ENCODE results near the gene KIAA1217. TPM values are rescaled to one million over a fixed set of nuclear protein-coding genes. Genes with fewer than 3 reads are reported as not detected.

KIAA1217 gene
- polyA plus RNA-seq, 1 donor from 2014 or later = 0.22 TPM

GRCh38 chr10:24571870-24572450, 363.0 kb downstream of the KIAA1217 start:
- no peak overlapping the region for H3K27ac ChIP-seq (ENCODE audit: low read length)
- no peak overlapping the region for H2AFZ ChIP-seq (ENCODE audit: low read depth, low read length)
- no peaks in the 10 kb centered on the region for H3K27me3 ChIP-seq (ENCODE audit: insufficient read depth, low read depth, low read length)
- no peaks in the 10 kb centered on the region for H3K36me3 ChIP-seq (ENCODE audit: insufficient read depth, low read length)
- no peak overlapping the region for H3K4me3 ChIP-seq (ENCODE audit: low read length)
- no peaks in the 10 kb centered on the region for H3F3A ChIP-seq (ENCODE audit: insufficient read depth, low read length, poor library complexity, severe bottlenecking)
- H3K9me2 ChIP-seq (ENCODE audit: insufficient read depth, low read length) = no peaks in the 10 kb centered on the region
- no peak overlapping the region for H3K4me2 ChIP-seq (ENCODE audit: low read length)
- no peak overlapping the region for H3K9ac ChIP-seq (ENCODE audit: low read length)
- TF ChIP-seq CTCF (IDR thresholded peaks at IDR 0.05; ENCODE audit: poor library complexity, severe bottlenecking) = no peak
- H3K79me2 ChIP-seq (replicated peaks; ENCODE audit: insufficient read depth, low read length) = no peaks in the 10 kb centered on the region
- H4K20me1 ChIP-seq (ENCODE audit: insufficient read depth) = no peaks in the 10 kb centered on the region
- H3K9me3 ChIP-seq (ENCODE audit: low read length) = no peaks in the 10 kb centered on the region

GRCh38 chr10:24574161-24574560, 365.2 kb downstream of the KIAA1217 start:
- H2AFZ ChIP-seq (ENCODE audit: low read depth, low read length) = no peak overlapping the region
- no peaks in the 10 kb centered on the region for H3F3A ChIP-seq (ENCODE audit: insufficient read depth, low read length, poor library complexity, severe bottlenecking)
- no peak overlapping the region for H3K27ac ChIP-seq (ENCODE audit: low read length)

More at GRCh38 chr10:24574161-24574560, 365.2 kb downstream of the KIAA1217 start:
- no peaks in the 10 kb centered on the region for H3K9me3 ChIP-seq (ENCODE audit: low read length)
- no peak overlapping the region for H3K4me2 ChIP-seq (ENCODE audit: low read length)
- no peaks in the 10 kb centered on the region for H3K27me3 ChIP-seq (ENCODE audit: insufficient read depth, low read depth, low read length)
- H3K9ac ChIP-seq (ENCODE audit: low read length) = no peak overlapping the region
- TF ChIP-seq EZH2 (IDR thresholded peaks at IDR 0.05; ENCODE audit: borderline replicate concordance, insufficient read depth, low read length, poor library complexity, severe bottlenecking) (no peak), EP300 (conservative IDR thresholded peaks at IDR 0.05; ENCODE audit: poor library complexity, severe bottlenecking) (no peak), REST (IDR thresholded peaks at IDR 0.05; ENCODE audit: borderline replicate concordance) (no peak), POLR2AphosphoS5 (IDR thresholded peaks at IDR 0.05) (no peak), CTCF (IDR thresholded peaks at IDR 0.05; ENCODE audit: poor library complexity, severe bottlenecking) (no peak), SMC3 (conservative IDR thresholded peaks at IDR 0.05; ENCODE audit: poor library complexity) (no peak), TAF1 (IDR thresholded peaks at IDR 0.05; ENCODE audit: low read depth) (no peak), RAD21 (conservative IDR thresholded peaks at IDR 0.05) (no peak), MXI1 (conservative IDR thresholded peaks at IDR 0.05; ENCODE audit: poor library complexity, severe bottlenecking) (no peak)
- no peaks in the 10 kb centered on the region for H3K36me3 ChIP-seq (ENCODE audit: insufficient read depth, low read length)
- H4K20me1 ChIP-seq (ENCODE audit: insufficient read depth) = no peaks in the 10 kb centered on the region
- no peak overlapping the region for H3K4me3 ChIP-seq (ENCODE audit: low read length)
- H3K79me2 ChIP-seq (replicated peaks; ENCODE audit: insufficient read depth, low read length) = no peaks in the 10 kb centered on the region
- no peaks in the 10 kb centered on the region for H3K9me2 ChIP-seq (ENCODE audit: insufficient read depth, low read length)
